SU-DHL-6 (cell line): ENCODE measurements around the gene ALG2.

Experiments
- H2AFZ ChIP-seq: fragments of 200-600 bp; sonication (generic); 2 replicates; pipeline ENCODE4 v1.6.1; 2014; ENCODE audit warnings: low read depth, mild to moderate bottlenecking, moderate library complexity, mixed read lengths, antibody characterized with exemption, low read length; ENCODE audit not compliant: severe bottlenecking
- H3F3A ChIP-seq: fragments of 200-600 bp; shearing (Covaris generic); 2 replicates; pipeline ENCODE4 v1.6.0; 2016; ENCODE audit warnings: antibody characterized with exemption, mild to moderate bottlenecking; ENCODE audit not compliant: insufficient read depth
- H3K27ac ChIP-seq: fragments of 200-600 bp; sonication (generic); 2 replicates; pipeline ENCODE4 v1.5.1; 2016; ENCODE audit warnings: low read depth, mild to moderate bottlenecking, low read length, moderate library complexity, mixed read lengths
- H3K27me3 ChIP-seq: fragments of 200-600 bp; sonication (generic), shearing (Covaris generic); 2 replicates; pipeline ENCODE4 v1.6.0; 2014; ENCODE audit warnings: mild to moderate bottlenecking, low read length
- H3K36me3 ChIP-seq: fragments of 200-600 bp; sonication (generic); 2 replicates; pipeline ENCODE4 v1.6.1; 2014; ENCODE audit warnings: mild to moderate bottlenecking, low read length, mixed read lengths
- H3K4me2 ChIP-seq: fragments of 300-600, 200-600 bp; shearing (Covaris generic), sonication (generic); 2 replicates; pipeline ENCODE4 v1.6.0; 2014; ENCODE audit warnings: low read length, low read depth, mild to moderate bottlenecking; ENCODE audit not compliant: poor library complexity, severe bottlenecking
- H3K4me3 ChIP-seq: fragments of 200-600 bp; sonication (generic); 2 replicates; pipeline ENCODE4 v1.5.1; 2014; ENCODE audit warnings: antibody characterized with exemption, low read length, mild to moderate bottlenecking, mixed read lengths; ENCODE audit not compliant: insufficient read depth, poor library complexity, severe bottlenecking
- H3K79me2 ChIP-seq: fragments of 200-600 bp; sonication (generic); 2 replicates; pipeline ENCODE4 v1.6.1; 2014; ENCODE audit warnings: mild to moderate bottlenecking, low read length, moderate library complexity; ENCODE audit not compliant: insufficient read depth
- H3K9ac ChIP-seq: fragments of 200-600 bp; sonication (generic); 2 replicates; pipeline ENCODE4 v1.7.0; 2014; ENCODE audit warnings: mild to moderate bottlenecking, low read length
- H3K9me2 ChIP-seq: fragments of 200-600 bp; sonication (generic); replicated peaks from 2 replicates; pipeline ENCODE4 v1.6.1; 2014; ENCODE audit warnings: low read length; ENCODE audit not compliant: insufficient read depth
- H3K9me3 ChIP-seq: fragments of 200-600 bp; sonication (generic); 2 replicates; pipeline ENCODE4 v1.6.1; 2014; ENCODE audit warnings: low read length, mixed read lengths; ENCODE audit not compliant: insufficient read depth
- H4K20me1 ChIP-seq: fragments of 200-600 bp; sonication (generic); 2 replicates; pipeline ENCODE4 v1.6.1; 2014; ENCODE audit warnings: low read depth, mild to moderate bottlenecking, antibody characterized with exemption, low read length, moderate library complexity, mixed read lengths
- EZH2phosphoT487 ChIP-seq: fragments of 200-600 bp; sonication (generic), shearing (Covaris generic); conservative IDR thresholded peaks from 2 replicates; pipeline ENCODE4 v1.6.1; 2018; ENCODE audit warnings: mild to moderate bottlenecking, antibody characterized with exemption, low read length, moderate library complexity, mixed read lengths
- TF ChIP-seq, protein P1 (sequence below): fragments of 200-600 bp; sonication (generic); IDR thresholded peaks from one replicate; pipeline ENCODE4 v1.5.1; 2017; ENCODE audit warnings: antibody characterized with exemption, mild to moderate bottlenecking, low read length, moderate library complexity; ENCODE audit not compliant: insufficient read depth, poor library complexity, severe bottlenecking

Gene ALG2

DNA sequence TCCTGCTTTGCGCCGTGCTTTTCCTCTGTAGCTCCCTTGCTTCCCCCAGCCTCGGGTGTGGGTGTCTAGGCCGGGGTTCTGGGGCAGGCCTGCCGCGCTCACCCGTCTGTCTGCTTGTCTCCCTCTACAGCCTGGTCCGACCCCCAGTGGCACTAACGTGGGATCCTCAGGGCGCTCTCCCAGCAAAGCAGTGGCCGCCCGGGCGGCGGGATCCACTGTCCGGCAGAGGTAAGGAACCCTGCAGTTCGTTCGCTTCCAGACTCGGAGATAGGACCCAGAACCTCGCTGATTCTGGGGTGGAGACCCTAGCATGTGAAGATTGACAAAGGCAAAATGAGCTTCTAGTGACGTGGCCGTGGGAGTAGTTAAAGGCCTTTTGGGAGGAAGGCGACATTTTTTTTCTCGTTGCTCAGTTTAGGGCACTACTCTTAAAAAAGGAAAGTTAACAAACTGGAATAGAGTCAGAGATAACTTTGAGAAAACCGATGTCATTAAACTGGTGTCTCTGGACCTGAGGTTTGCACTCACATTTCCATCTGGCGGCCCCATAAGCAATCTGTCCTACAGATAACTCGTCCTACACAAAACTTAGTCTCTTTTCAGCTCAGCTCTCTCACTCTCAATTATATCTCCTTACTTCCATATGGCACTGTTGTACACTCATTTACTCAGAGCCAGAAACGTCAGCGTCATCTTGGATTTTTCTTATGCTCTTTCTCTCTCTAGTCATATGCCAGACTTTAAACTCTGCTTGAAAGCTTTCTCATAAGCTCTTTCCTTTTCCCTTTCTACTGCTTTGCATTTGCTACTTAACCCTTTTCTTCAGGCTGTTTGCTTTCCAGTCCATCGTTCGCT, 901 bp upstream of the ALG2 start:
- H4K20me1 ChIP-seq = peaks cover 15% of the 10 kb centered on the region
- H3K4me3 ChIP-seq = peak overlapping the region; percentile 96
- H3K79me2 ChIP-seq = peaks cover 91% of the 10 kb centered on the region
- peak overlapping the region; percentile 32 for H2AFZ ChIP-seq
- no peaks in the 10 kb centered on the region for H3K9me3 ChIP-seq
- H3K27me3 ChIP-seq = no peaks in the 10 kb centered on the region
- peak overlapping the region; percentile 90 for H3K9ac ChIP-seq
- no peak for TF ChIP-seq EZH2phosphoT487
- TF ChIP-seq, protein P1, sequence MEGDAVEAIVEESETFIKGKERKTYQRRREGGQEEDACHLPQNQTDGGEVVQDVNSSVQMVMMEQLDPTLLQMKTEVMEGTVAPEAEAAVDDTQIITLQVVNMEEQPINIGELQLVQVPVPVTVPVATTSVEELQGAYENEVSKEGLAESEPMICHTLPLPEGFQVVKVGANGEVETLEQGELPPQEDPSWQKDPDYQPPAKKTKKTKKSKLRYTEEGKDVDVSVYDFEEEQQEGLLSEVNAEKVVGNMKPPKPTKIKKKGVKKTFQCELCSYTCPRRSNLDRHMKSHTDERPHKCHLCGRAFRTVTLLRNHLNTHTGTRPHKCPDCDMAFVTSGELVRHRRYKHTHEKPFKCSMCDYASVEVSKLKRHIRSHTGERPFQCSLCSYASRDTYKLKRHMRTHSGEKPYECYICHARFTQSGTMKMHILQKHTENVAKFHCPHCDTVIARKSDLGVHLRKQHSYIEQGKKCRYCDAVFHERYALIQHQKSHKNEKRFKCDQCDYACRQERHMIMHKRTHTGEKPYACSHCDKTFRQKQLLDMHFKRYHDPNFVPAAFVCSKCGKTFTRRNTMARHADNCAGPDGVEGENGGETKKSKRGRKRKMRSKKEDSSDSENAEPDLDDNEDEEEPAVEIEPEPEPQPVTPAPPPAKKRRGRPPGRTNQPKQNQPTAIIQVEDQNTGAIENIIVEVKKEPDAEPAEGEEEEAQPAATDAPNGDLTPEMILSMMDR = no peak
- peaks cover 42% of the 10 kb centered on the region for H3K36me3 ChIP-seq
- H3K9me2 ChIP-seq = no peaks in the 10 kb centered on the region
- peaks cover 13% of the 10 kb centered on the region; the same call in 1 of the 2 replicates for H3F3A ChIP-seq
- peak overlapping the region; percentile 85 for H3K27ac ChIP-seq
- peak overlapping the region; percentile 90 for H3K4me2 ChIP-seq

- Histone ChIP-seq H3K27me3 (no peaks in the 10 kb centered on the region), H4K20me1 (peaks cover 24% of the 10 kb centered on the region), H3K4me2 (peak overlapping the region; percentile 90), H3K9ac (peak overlapping the region; percentile 90), H3K27ac (peak overlapping the region; percentile 85), H3K4me3 (peak overlapping the region; percentile 96), H3K36me3 (peaks cover 49% of the 10 kb centered on the region), H3K79me2 (peaks cover 99% of the 10 kb centered on the region), H3K9me2 (no peaks in the 10 kb centered on the region), H3F3A (peaks cover 22% of the 10 kb centered on the region; the same call in 1 of the 2 replicates), H3K9me3 (no peaks in the 10 kb centered on the region), H2AFZ (no peak overlapping the region)
- TF ChIP-seq, protein P1 = no peak
- no peak for TF ChIP-seq EZH2phosphoT487
Observed at GRCh38 chr9:99221266-99221620, 499 bp downstream of the ALG2 start.

- peak overlapping the region; percentile 96 for H3K4me3 ChIP-seq
- peaks cover 97% of the 10 kb centered on the region for H3K79me2 ChIP-seq
- H3K9ac ChIP-seq = peak overlapping the region; percentile 90
- H3K4me2 ChIP-seq = peak overlapping the region; percentile 90
- no peaks in the 10 kb centered on the region for H3K27me3 ChIP-seq
- TF ChIP-seq, protein P1 = no peak
- TF ChIP-seq EZH2phosphoT487 = no peak
- H3F3A ChIP-seq = peaks cover 27% of the 10 kb centered on the region; the same call in 1 of the 2 replicates
- no peaks in the 10 kb centered on the region for H3K9me2 ChIP-seq
- no peaks in the 10 kb centered on the region for H3K9me3 ChIP-seq
- H3K27ac ChIP-seq = peak overlapping the region; percentile 7
- H4K20me1 ChIP-seq = peaks cover 24% of the 10 kb centered on the region
- no peak overlapping the region for H2AFZ ChIP-seq
- H3K36me3 ChIP-seq = peaks cover 44% of the 10 kb centered on the region
Observed at GRCh38 chr9:99220011-99220410, 1.7 kb downstream of the ALG2 start.
